A673 (cell line): ENCODE measurements around the gene ZNF483.
"Not testable (repeated sequence)": the region's sequence is repeated elsewhere in the genome, so short reads cannot be mapped to it uniquely, and the experiment has no call there.

ENCODE experiments used
- EZH2 ChIP-seq: fragments of 200-600 bp; sonication (generic); IDR thresholded peaks from 2 replicates; pipeline ENCODE4 v1.6.1; 2017; ENCODE audit warnings: borderline replicate concordance, low read depth, mild to moderate bottlenecking, mixed read lengths, antibody characterized with exemption, low read length; ENCODE audit not compliant: poor library complexity, severe bottlenecking
- TF ChIP-seq, protein P1 (sequence below): fragments of 300-800, 200-600 bp; sonication (generic); conservative IDR thresholded peaks from 2 replicates; pipeline ENCODE4 v1.5.1; 2017; ENCODE audit warnings: low read depth, mild to moderate bottlenecking, antibody characterized with exemption, low read length, moderate library complexity, mixed read lengths

DNA sequence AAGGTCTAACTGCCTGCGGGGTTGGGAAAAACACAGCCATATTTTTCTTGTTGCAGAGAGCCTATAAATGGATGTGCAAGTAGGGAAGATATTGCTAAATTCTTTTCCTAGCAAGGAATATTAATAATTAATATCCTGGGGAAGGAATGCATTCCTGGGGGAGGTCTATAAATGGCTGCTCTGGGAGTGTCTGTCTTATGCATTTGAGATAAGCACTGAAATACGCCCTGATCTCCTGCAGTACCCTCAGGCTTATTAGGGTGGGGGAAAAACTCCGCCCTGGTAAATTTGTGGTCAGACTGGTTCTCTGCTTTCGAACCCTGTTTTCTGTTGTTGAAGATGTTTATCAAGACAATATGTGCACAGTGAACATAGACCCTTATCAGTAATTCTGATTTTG, 43.1 kb downstream of the ZNF483 start:
- TF ChIP-seq, protein P1, sequence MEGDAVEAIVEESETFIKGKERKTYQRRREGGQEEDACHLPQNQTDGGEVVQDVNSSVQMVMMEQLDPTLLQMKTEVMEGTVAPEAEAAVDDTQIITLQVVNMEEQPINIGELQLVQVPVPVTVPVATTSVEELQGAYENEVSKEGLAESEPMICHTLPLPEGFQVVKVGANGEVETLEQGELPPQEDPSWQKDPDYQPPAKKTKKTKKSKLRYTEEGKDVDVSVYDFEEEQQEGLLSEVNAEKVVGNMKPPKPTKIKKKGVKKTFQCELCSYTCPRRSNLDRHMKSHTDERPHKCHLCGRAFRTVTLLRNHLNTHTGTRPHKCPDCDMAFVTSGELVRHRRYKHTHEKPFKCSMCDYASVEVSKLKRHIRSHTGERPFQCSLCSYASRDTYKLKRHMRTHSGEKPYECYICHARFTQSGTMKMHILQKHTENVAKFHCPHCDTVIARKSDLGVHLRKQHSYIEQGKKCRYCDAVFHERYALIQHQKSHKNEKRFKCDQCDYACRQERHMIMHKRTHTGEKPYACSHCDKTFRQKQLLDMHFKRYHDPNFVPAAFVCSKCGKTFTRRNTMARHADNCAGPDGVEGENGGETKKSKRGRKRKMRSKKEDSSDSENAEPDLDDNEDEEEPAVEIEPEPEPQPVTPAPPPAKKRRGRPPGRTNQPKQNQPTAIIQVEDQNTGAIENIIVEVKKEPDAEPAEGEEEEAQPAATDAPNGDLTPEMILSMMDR = not testable (repeated sequence)
- TF ChIP-seq EZH2 = not testable (repeated sequence)
